GM23338 (cell line): Measurements from ENCODE around the gene SSBP2. TPM values are rescaled to one million over a fixed set of nuclear protein-coding genes. Genes with fewer than 3 reads are reported as not detected.

Experiments used
- ATAC-seq: fragments of 200-7000 bp; cut with Tn5 transposase; 3 replicates; pipeline ENCODE4 v1.9.1; 2020
- DNase-seq: peaks from one replicate; pipeline ENCODE4 v3.0.0-alpha.2; 2015; ENCODE audit warnings: low spot score
- H2AFZ ChIP-seq: fragments of 200-600 bp; sonication (generic); 2 replicates; pipeline ENCODE4 v1.8.0; 2016; ENCODE audit warnings: antibody characterized with exemption, mild to moderate bottlenecking, moderate library complexity
- H3F3A ChIP-seq: fragments of 200-600 bp; sonication (generic); replicated peaks from 2 replicates; pipeline ENCODE4 v1.8.0; 2017; ENCODE audit warnings: antibody characterized with exemption, mixed run types, low read depth
- H3K27ac ChIP-seq: fragments of 200-600 bp; sonication (generic); 2 replicates; pipeline ENCODE4 v1.6.1; 2016; ENCODE audit warnings: low read depth
- H3K27me3 ChIP-seq: fragments of 200-600 bp; sonication (generic); 2 replicates; pipeline ENCODE4 v1.8.0; 2016; ENCODE audit warnings: mild to moderate bottlenecking, mixed run types, moderate library complexity; ENCODE audit not compliant: insufficient read depth
- H3K36me3 ChIP-seq: fragments of 200-600 bp; sonication (generic); 2 replicates; pipeline ENCODE4 v1.8.0; 2016; ENCODE audit warnings: mild to moderate bottlenecking; ENCODE audit not compliant: insufficient read depth
- H3K4me1 ChIP-seq: fragments of 200-600 bp; sonication (generic); 2 replicates; pipeline ENCODE4 v1.8.0; 2016; ENCODE audit warnings: mild to moderate bottlenecking, moderate library complexity; ENCODE audit not compliant: insufficient read depth
- H3K4me2 ChIP-seq: fragments of 200-600 bp; sonication (generic); 2 replicates; pipeline ENCODE4 v1.7.1; 2017; ENCODE audit warnings: mixed run types
- H3K4me3 ChIP-seq: fragments of 200-600 bp; sonication (generic); 2 replicates; pipeline ENCODE4 v1.6.1; 2016; ENCODE audit warnings: mixed run types
- H3K79me2 ChIP-seq: fragments of 200-600 bp; sonication (generic); replicated peaks from 2 replicates; pipeline ENCODE4 v1.8.0; 2017; ENCODE audit warnings: mild to moderate bottlenecking; ENCODE audit not compliant: insufficient read depth
- H3K9me2 ChIP-seq: fragments of 200-600 bp; sonication (generic); 2 replicates; pipeline ENCODE4 v1.8.0; 2017; ENCODE audit not compliant: insufficient read depth
- H4K20me1 ChIP-seq: fragments of 200-600 bp; sonication (generic); replicated peaks from 2 replicates; pipeline ENCODE4 v1.8.0; 2017; ENCODE audit warnings: mild to moderate bottlenecking; ENCODE audit not compliant: insufficient read depth
- H3K27ac Mint-ChIP-seq: 2 replicates; pipeline ENCODE4 v1.8.0; 2020; ENCODE audit warnings: inconsistent platforms, mild to moderate bottlenecking, moderate library complexity, mixed read lengths
- H3K27me3 Mint-ChIP-seq: 3 replicates; pipeline ENCODE4 v1.8.0; 2022; ENCODE audit warnings: low read depth, mild to moderate bottlenecking, moderate library complexity, mixed read lengths, inconsistent platforms; ENCODE audit not compliant: insufficient read depth, poor library complexity
- H3K36me3 Mint-ChIP-seq: 3 replicates; pipeline ENCODE4 v1.8.0; 2021; ENCODE audit warnings: low read depth, mild to moderate bottlenecking, inconsistent platforms, moderate library complexity, mixed read lengths
- H3K4me1 Mint-ChIP-seq: 3 replicates; pipeline ENCODE4 v1.8.0; 2020; ENCODE audit warnings: mild to moderate bottlenecking, inconsistent platforms, mixed read lengths
- H3K4me3 Mint-ChIP-seq: 3 replicates; pipeline ENCODE4 v1.8.0; 2021; ENCODE audit warnings: moderate library complexity, mild to moderate bottlenecking, inconsistent platforms, mixed read lengths
- H3K9me3 Mint-ChIP-seq: 3 replicates; pipeline ENCODE4 v1.8.0; 2020; ENCODE audit warnings: moderate library complexity, mild to moderate bottlenecking, inconsistent platforms, mixed read lengths
- CREB1 ChIP-seq: fragments of 250-450 bp; sonication (Bioruptor Pico); IDR thresholded peaks from 2 replicates; pipeline ENCODE4 v1.5.0; 2020; ENCODE audit warnings: low read depth, mild to moderate bottlenecking, moderate library complexity
- EZH2 ChIP-seq: fragments of 200-600 bp; sonication (generic); IDR thresholded peaks from one replicate; pipeline ENCODE4 v1.8.0; 2017; ENCODE audit warnings: antibody characterized with exemption, mild to moderate bottlenecking, low read depth; ENCODE audit not compliant: unreplicated experiment
- EZH2phosphoT487 ChIP-seq: fragments of 200-600 bp; sonication (generic); IDR thresholded peaks from one replicate; pipeline ENCODE4 v1.8.1; 2018; ENCODE audit warnings: antibody characterized with exemption; ENCODE audit not compliant: unreplicated experiment
- JUNB ChIP-seq: IDR thresholded peaks from one replicate; pipeline ENCODE4 v1.6.1; 2016; ENCODE audit warnings: antibody characterized with exemption; ENCODE audit not compliant: unreplicated experiment
- NANOG ChIP-seq: IDR thresholded peaks from 2 replicates; pipeline ENCODE4 v1.6.1; 2016; ENCODE audit warnings: antibody characterized with exemption, borderline replicate concordance
- POLR2AphosphoS5 ChIP-seq: IDR thresholded peaks from 2 replicates; pipeline ENCODE4 v1.6.1; 2016; ENCODE audit warnings: antibody characterized with exemption, low read depth
- STAT1 ChIP-seq: IDR thresholded peaks from one replicate; pipeline ENCODE4 v1.6.1; 2016; ENCODE audit warnings: antibody characterized with exemption; ENCODE audit not compliant: unreplicated experiment
- ZNF114 ChIP-seq: fragments of 250-450 bp; sonication (Bioruptor Pico); IDR thresholded peaks from 2 replicates; pipeline ENCODE4 v1.5.0; 2020; ENCODE audit warnings: mild to moderate bottlenecking, moderate library complexity
- ZNF331 ChIP-seq: fragments of 250-450 bp; sonication (Bioruptor Pico); IDR thresholded peaks from 2 replicates; pipeline ENCODE4 v1.5.0; 2020; ENCODE audit warnings: low read depth, mild to moderate bottlenecking, moderate library complexity
- polyA plus RNA-seq: library from polyadenylated mRNA; unstranded; fragments of >200 nt; fragmentation: Nextera tagmentation; extraction: Ambion mirVana; gene quantifications from 2 replicates; pipeline ENCODE4 v1.2.1, GENCODE V29; 2016
- total RNA-seq: library from RNA; depleted of rRNA; stranded (reverse); fragments of >200 nt; shearing (Covaris generic); gene quantifications from 2 replicates; pipeline ENCODE4 v1.2.3, GENCODE V29; 2014
- TF ChIP-seq, protein P1 (sequence below), 2 experiments: fragments of 200-600 bp in 1 of 2; sonication (generic) in 1 of 2; conservative IDR thresholded peaks; 2 replicates each; pipeline versions ENCODE4 v1.5.1 to v1.6.1; 2016 to 2017; ENCODE audit warnings: antibody characterized with exemption in 2 of 2, low read depth in 2 of 2, mild to moderate bottlenecking in 2 of 2, moderate library complexity in 1 of 2
- TF ChIP-seq, protein P2 (sequence below): IDR thresholded peaks from one replicate; pipeline ENCODE4 v1.6.1; 2018; ENCODE audit warnings: antibody characterized with exemption; ENCODE audit not compliant: unreplicated experiment
- TF ChIP-seq, protein P3 (sequence below): IDR thresholded peaks from 2 replicates; pipeline ENCODE4 v1.6.1; 2016; ENCODE audit warnings: antibody characterized with exemption

SSBP2 gene
- total and polyA plus RNA-seq, 2 experiments from 2014 or later = 21.5 to 24.7 TPM

DNA sequence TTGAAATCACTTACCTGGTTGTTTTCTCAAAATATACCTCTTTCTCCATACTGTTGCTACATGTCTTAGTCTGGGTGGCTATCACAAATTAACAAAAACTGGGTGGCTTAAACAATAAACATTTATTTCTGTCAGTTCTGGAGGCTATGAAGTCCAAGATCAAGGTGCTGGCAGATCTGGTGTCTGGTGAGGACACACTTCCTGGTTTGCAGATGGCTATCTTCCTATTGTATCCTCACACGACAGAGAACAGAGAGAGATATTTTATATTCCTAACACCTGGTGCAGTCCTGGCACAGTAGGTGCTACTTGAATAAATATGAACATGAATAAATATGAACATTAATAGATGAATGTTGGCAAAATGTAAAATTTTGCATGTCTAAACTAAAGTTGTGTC, 192.7 kb downstream of the SSBP2 start:
- Histone ChIP-seq H3K4me3 (no peak overlapping the region), H3K36me3 (no peaks in the 10 kb centered on the region), H2AFZ (no peak overlapping the region), H3K27ac (no peak overlapping the region), H3K4me2 (no peak overlapping the region), H3K9me2 (no peaks in the 10 kb centered on the region), H4K20me1 (no peaks in the 10 kb centered on the region), H3K4me1 (0 out of 2 replicates have a peak, but pooled peaks cover 6% of the 10 kb centered on the region), H3K79me2 (no peaks in the 10 kb centered on the region), H3F3A (no peaks in the 10 kb centered on the region), H3K27me3 (no peaks in the 10 kb centered on the region)
- no peak overlapping the region for H3K27ac Mint-ChIP-seq
- no peak overlapping the region for H3K4me3 Mint-ChIP-seq
- H3K9me3 Mint-ChIP-seq = no peaks in the 10 kb centered on the region
- no peaks in the 10 kb centered on the region for H3K27me3 Mint-ChIP-seq
- no peak for TF ChIP-seq NANOG
- TF ChIP-seq EZH2 = no peak
- no peaks in the 10 kb centered on the region for H3K36me3 Mint-ChIP-seq
- H3K4me1 Mint-ChIP-seq = peaks cover 4% of the 10 kb centered on the region
- DNase-seq (no peak), ATAC-seq (no peak)

DNA sequence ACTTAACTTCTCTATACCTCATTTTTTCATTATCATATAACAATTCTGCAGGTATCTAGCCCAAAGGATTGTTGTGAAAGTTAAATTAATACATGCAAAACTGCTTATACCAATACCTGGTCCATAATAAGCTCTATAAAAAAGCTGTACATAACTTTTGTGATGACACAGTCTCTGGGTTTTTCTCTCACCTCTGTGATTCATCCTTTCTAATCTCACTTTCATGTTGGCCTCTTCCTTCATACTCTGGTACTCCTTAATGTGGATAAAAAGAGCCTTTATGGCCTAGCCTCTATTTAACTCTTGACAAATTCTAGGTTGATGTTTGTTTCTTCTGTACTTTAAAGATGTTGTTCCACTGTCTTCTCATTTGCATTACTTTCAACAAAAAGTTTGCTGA, 194.1 kb downstream of the SSBP2 start:
- Histone ChIP-seq H4K20me1 (no peaks in the 10 kb centered on the region), H3K27ac (no peak overlapping the region), H3K79me2 (no peaks in the 10 kb centered on the region), H3K4me1 (0 out of 2 replicates have a peak, but pooled peaks cover 6% of the 10 kb centered on the region), H3K36me3 (no peaks in the 10 kb centered on the region), H3K4me2 (no peak overlapping the region), H2AFZ (no peak overlapping the region), H3K27me3 (no peaks in the 10 kb centered on the region), H3K4me3 (no peak overlapping the region), H3F3A (no peaks in the 10 kb centered on the region), H3K9me2 (no peaks in the 10 kb centered on the region)
- H3K4me3 Mint-ChIP-seq = no peak overlapping the region
- H3K36me3 Mint-ChIP-seq = no peaks in the 10 kb centered on the region
- no peak for DNase-seq
- no peaks in the 10 kb centered on the region for H3K27me3 Mint-ChIP-seq
- TF ChIP-seq, protein P1, sequence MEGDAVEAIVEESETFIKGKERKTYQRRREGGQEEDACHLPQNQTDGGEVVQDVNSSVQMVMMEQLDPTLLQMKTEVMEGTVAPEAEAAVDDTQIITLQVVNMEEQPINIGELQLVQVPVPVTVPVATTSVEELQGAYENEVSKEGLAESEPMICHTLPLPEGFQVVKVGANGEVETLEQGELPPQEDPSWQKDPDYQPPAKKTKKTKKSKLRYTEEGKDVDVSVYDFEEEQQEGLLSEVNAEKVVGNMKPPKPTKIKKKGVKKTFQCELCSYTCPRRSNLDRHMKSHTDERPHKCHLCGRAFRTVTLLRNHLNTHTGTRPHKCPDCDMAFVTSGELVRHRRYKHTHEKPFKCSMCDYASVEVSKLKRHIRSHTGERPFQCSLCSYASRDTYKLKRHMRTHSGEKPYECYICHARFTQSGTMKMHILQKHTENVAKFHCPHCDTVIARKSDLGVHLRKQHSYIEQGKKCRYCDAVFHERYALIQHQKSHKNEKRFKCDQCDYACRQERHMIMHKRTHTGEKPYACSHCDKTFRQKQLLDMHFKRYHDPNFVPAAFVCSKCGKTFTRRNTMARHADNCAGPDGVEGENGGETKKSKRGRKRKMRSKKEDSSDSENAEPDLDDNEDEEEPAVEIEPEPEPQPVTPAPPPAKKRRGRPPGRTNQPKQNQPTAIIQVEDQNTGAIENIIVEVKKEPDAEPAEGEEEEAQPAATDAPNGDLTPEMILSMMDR (conservative IDR thresholded peaks at IDR 0.05; ENCODE audit: low read depth in 2 of 2) = no peak
- TF ChIP-seq ZNF114 (no peak), ZNF331 (no peak), CREB1 (CRISPR knock-in tag) (no peak), JUNB (no peak), STAT1 (no peak), EZH2 (no peak), POLR2AphosphoS5 (no peak), EZH2phosphoT487 (no peak), NANOG (no peak)
- TF ChIP-seq, protein P2, sequence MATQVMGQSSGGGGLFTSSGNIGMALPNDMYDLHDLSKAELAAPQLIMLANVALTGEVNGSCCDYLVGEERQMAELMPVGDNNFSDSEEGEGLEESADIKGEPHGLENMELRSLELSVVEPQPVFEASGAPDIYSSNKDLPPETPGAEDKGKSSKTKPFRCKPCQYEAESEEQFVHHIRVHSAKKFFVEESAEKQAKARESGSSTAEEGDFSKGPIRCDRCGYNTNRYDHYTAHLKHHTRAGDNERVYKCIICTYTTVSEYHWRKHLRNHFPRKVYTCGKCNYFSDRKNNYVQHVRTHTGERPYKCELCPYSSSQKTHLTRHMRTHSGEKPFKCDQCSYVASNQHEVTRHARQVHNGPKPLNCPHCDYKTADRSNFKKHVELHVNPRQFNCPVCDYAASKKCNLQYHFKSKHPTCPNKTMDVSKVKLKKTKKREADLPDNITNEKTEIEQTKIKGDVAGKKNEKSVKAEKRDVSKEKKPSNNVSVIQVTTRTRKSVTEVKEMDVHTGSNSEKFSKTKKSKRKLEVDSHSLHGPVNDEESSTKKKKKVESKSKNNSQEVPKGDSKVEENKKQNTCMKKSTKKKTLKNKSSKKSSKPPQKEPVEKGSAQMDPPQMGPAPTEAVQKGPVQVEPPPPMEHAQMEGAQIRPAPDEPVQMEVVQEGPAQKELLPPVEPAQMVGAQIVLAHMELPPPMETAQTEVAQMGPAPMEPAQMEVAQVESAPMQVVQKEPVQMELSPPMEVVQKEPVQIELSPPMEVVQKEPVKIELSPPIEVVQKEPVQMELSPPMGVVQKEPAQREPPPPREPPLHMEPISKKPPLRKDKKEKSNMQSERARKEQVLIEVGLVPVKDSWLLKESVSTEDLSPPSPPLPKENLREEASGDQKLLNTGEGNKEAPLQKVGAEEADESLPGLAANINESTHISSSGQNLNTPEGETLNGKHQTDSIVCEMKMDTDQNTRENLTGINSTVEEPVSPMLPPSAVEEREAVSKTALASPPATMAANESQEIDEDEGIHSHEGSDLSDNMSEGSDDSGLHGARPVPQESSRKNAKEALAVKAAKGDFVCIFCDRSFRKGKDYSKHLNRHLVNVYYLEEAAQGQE = no peak
- TF ChIP-seq, protein P3, sequence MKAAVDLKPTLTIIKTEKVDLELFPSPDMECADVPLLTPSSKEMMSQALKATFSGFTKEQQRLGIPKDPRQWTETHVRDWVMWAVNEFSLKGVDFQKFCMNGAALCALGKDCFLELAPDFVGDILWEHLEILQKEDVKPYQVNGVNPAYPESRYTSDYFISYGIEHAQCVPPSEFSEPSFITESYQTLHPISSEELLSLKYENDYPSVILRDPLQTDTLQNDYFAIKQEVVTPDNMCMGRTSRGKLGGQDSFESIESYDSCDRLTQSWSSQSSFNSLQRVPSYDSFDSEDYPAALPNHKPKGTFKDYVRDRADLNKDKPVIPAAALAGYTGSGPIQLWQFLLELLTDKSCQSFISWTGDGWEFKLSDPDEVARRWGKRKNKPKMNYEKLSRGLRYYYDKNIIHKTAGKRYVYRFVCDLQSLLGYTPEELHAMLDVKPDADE = no peak
- no peak overlapping the region for H3K27ac Mint-ChIP-seq
- peaks cover 8% of the 10 kb centered on the region for H3K4me1 Mint-ChIP-seq
- no peaks in the 10 kb centered on the region for H3K9me3 Mint-ChIP-seq
- ATAC-seq = no peak
